Activated naive CD4-positive, alpha-beta T cell treated with anti-CD3 and anti-CD28 coated beads, Interleukin-2, amount 10 ng/mL, durations not matched to agents 5 hours and 36 hours (primary cell): ENCODE results near the gene DPH2. TPM values are rescaled to one million over a fixed set of nuclear protein-coding genes. Genes with fewer than 3 reads are reported as not detected.

ENCODE experiments used
- total RNA-seq, 2 experiments: library from RNA; stranded (reverse); gene quantifications; one replicate each; pipeline ENCODE4 v1.2.3, GENCODE V29; 2021

Gene DPH2
- 10 to 100 TPM; 26.0 to 27.0 TPM for total RNA-seq

GRCh38 chr1:43969746-43970466, at the start of gene DPH2:
TSS of gene DPH2 (plus strand) at chr1:43970010. CDS start at chr1:43970176, 166 bp downstream.

GRCh38 chr1:43933386-43934100, 36.3 kb upstream of the DPH2 start, which contains the start of gene ARTN:
TSS of gene ARTN (plus strand) at chr1:43933801. CDS start at chr1:43935657, 1,856 bp downstream.

GRCh38 chr1:43946236-43947060, 23.4 kb upstream of the DPH2 start, which contains the start of gene IPO13:
TSS of gene IPO13 (plus strand) at chr1:43946950. CDS start at chr1:43947601, 651 bp downstream.

GRCh38 chr1:43974443-43975248, 4.8 kb downstream of the DPH2 start, which contains the start of gene ATP6V0B:
TSS of gene ATP6V0B (plus strand) at chr1:43974960. CDS start at chr1:43975041, 81 bp downstream.

GRCh38 chr1:43978551-43979260, 8.9 kb downstream of the DPH2 start, which contains the start of gene B4GALT2:
TSS of gene B4GALT2 (plus strand) at chr1:43979210. CDS start at chr1:43981161, 1,951 bp downstream.

GRCh38 chr1:43991476-43992231, 21.8 kb downstream of the DPH2 start, which contains the start of gene CCDC24:
TSS of gene CCDC24 (plus strand) at chr1:43991599. CDS start at chr1:43991879, 280 bp downstream.

Other genes with a start within 250 kb of the DPH2 start
- under 1 TPM; 0.14 to 0.53 TPM for gene ARTN, start 36.2 kb upstream of the DPH2 start, total RNA-seq
- gene IPO13, start 23.1 kb upstream of the DPH2 start, total RNA-seq, result 10 to 100 TPM; 23.9 to 27.0 TPM
- gene ATP6V0B, start 5.0 kb downstream of the DPH2 start, total RNA-seq, result 10 to 100 TPM; 94.1 to 97.3 TPM
- gene B4GALT2, start 9.2 kb downstream of the DPH2 start, total RNA-seq, result 10 to 100 TPM in 1 of 2 experiments, 1 to 10 TPM in 1; 9.7 to 10.3 TPM
- under 1 TPM; 0.50 to 0.65 TPM for gene CCDC24, start 21.6 kb downstream of the DPH2 start, total RNA-seq
- gene SLC6A9, start 61.5 kb downstream of the DPH2 start, total RNA-seq, result 1 to 10 TPM; 4.6 to 5.1 TPM
- gene KLF17, start 148.8 kb downstream of the DPH2 start, total RNA-seq, result not detected
- not detected for gene KLF18, start 171.6 kb downstream of the DPH2 start, total RNA-seq
- gene DMAP1, start 243.5 kb downstream of the DPH2 start, total RNA-seq, result 10 to 100 TPM; 41.0 to 47.3 TPM